Medulla oblongata (tissue), 1 donor: Measurements from ENCODE around the gene PPM1H.

ENCODE experiments used
- DNase-seq: peaks from one replicate; pipeline ENCODE4 v3.0.0-alpha.2; 2015; ENCODE audit errors: extremely low spot score

Gene PPM1H

DNA sequence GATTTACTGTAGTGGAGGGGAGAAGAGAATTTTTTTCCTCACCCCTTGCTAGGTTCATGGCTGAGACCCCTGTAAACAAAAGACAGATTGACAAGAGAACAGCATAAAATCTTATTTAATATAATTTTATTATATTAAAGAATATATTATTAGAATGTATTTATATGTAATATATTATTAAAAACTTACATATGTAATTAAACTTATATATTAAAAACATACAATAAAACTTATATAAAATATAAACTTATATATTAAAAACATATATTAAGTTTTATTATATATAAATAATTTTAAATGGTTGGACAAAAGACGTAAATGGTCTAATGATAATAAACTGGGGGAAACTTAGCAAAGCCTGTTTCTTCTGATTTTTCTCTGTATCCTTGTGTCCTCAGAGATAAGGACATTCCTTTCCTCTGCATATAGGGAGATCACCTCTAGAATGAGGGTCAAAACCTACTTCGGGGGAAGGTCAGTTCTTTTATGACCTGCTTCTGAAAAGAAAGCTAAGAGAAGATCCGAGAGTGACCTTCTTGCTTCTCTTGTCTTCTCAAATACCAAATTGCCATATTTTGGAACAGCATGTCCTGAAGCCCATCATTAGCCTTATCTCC lies 8.9 kb upstream of the PPM1H start:
- no peak for DNase-seq

DNA sequence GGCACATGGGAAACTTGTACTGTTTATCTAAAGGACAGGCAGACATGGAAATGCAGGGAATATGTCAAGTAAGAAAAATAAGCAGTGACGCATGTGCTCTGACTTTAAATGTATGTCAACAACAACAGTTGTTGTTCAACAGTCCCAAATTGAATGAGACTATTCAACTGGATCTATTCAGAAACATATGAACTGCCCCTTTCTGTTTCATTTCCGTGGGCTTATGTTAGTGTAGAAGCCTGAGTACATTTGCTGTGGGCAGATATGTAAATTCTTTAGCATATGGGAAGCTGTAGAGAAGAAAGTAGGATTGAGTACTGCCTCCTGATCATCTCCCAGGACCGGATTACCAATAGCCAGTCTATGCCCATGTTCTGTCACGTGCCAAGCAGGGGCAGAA lies 7.4 kb upstream of the PPM1H start:
- peak; percentile 35 for DNase-seq

DNA sequence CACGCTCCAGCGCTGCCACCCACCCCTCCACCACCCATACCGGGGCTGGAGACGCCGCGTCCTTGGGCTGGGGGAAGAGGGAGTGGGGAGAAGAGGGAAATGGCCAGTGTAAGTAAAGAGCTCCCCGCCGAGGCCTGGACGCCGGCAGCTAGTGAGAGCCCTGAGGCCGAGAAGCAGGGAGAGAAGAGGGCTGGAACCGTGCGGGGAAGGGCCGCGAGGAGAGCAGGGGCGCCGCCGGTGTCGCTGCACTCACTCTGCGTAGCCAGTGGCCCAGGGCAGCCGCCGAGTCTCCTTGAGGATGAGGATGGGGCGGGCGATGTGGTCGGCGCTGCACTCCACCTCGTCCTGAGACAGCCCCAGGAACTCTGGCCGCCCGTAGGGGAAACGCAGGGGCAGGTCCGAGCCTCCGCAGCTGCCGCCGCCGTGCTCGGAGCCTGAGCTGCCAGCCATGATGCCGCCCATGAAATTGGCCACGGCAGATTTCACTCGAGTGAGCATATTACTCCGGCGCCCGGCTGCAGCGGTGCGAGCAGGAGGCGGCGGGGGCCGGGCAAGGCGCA lies 631 bp downstream of the PPM1H start:
- DNase-seq, result peak; percentile 49

DNA sequence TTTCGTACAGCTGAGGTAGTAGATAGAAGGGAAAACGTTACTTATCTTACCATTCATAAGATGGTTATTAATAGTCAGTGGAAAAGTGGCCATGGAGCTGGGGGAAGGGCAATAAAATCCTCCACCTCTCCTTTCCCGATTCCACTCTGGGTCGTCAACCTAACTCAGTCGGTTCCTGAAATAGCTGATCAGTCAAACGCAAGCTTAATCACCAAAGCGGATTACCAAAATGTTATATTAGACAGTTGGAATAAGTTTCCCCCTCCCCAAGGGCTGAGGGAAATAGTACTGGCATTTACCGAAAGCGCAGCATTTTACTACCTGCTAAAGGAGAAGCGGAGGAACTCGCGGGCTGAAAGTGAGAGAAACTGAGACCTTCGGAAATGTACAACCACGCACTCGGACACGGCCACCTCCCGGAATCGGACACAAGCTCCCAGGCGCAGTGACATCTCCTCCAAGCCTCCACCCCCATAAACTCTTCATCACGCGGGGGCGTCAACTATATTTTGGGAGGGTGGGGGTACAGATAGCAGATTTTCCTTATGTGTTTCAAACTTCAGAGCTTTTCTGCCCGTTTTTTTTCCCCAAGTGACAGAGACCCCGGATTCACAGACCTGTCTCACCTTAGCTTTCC lies 1.2 kb downstream of the PPM1H start:
- DNase-seq, result peak; percentile 49

DNA sequence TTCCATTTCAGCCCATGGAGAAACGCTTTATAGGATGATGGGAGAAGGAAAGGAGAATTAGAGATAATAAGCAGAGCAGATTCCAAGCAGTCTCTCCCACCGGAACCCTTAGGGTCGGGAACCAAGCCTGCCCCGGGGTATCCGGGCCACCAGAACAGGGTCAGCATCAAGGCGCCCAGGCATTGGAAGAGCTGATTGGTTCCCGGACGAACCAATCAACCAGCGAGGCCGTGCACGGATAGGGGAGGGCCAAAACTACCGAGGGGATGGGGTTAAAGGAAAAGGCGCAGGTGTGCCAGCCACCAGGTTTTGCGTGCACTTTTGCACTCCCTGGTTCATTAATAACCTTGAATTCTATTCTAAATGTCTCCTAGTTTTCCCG lies 1.7 kb downstream of the PPM1H start:
- peak; percentile 88 for DNase-seq

DNA sequence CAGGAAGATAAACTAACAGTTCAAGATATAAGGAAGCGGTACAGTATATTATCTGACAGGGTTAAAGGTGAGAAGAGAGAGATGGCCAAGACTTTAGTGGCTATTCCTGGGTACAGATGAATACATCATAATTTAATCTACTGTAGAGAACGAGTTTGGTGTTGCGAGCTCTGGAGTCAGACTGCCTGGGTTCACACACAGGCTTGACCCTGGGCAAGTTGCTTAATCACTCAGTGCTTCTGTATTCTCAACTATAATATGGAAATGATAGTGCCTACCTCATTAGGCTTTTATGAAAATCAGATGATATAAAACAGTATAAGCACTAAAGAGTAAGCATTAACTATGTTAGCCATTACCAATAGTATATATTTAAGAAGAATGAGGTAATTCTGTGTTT lies 3.5 kb downstream of the PPM1H start:
- no peak for DNase-seq

- DNase-seq, result no peak
Measured at GRCh38 chr12:62930546-62931425, 4.2 kb downstream of the PPM1H start.

DNA sequence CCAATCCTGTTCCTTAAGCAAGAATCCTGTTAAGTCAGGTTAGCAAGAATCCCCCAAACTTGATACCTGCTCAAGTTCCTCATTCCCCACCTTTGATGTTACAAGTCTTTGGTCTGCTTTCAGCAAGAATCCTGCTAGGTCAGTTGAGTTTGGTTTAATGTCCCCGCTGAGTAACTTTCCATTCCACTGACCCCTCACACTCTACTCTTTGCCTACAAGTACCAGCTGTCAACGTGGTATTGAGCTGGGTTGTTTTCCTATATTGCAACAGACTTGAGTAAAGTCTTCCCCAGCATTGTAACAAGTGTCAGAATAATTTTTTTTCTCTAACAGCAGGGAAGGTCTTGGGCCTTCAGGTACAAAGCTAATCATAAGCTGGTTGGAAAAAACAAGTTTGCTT lies 6.3 kb downstream of the PPM1H start:
- DNase-seq, result no peak

- no peak for DNase-seq
Measured at GRCh38 chr12:62925680-62926079, 9.3 kb downstream of the PPM1H start.

DNA sequence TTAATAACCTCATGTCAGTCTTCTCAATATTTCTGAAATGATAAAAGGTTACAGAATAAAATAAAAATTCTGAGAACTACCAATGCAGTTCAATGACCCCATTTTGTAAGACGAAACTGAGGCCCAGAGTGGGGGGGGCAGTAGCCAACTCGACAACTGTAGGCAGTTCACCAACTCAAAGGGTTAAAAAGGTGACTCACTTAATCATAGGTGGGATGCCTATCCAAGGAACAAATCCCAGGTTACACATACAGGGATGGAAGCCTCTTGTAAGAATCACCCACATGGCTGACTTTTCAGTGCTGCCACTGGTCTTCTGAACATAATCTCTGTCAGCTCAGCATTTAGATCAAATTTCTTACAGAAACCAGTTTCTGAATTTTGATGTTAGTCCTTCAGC lies 10.9 kb downstream of the PPM1H start:
- DNase-seq, result no peak

- DNase-seq, result peak; percentile 77
Measured at GRCh38 chr12:62922539-62922938, 12.4 kb downstream of the PPM1H start.

- DNase-seq, result peak; percentile 60
Measured at GRCh38 chr12:62919838-62920237, 15.1 kb downstream of the PPM1H start.

DNA sequence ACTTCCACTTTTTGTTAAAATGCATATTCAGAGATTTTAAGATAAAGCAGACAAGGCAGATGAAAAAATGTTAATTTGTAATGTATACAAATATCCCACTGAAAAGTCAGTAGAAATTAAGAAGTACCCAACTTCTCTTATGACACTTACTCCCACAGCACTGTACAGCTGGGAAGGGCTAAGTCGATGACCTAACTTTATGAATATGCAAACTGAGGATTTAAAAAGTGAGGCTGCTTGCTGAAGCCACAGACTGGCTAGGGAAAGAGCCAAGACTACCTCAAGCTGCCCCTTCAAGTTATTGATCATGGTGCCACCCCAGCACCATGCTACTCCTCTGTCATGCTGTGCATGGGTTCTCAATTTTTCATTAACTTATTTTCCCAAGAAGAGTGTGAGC lies 17.0 kb downstream of the PPM1H start:
- no peak for DNase-seq

DNA sequence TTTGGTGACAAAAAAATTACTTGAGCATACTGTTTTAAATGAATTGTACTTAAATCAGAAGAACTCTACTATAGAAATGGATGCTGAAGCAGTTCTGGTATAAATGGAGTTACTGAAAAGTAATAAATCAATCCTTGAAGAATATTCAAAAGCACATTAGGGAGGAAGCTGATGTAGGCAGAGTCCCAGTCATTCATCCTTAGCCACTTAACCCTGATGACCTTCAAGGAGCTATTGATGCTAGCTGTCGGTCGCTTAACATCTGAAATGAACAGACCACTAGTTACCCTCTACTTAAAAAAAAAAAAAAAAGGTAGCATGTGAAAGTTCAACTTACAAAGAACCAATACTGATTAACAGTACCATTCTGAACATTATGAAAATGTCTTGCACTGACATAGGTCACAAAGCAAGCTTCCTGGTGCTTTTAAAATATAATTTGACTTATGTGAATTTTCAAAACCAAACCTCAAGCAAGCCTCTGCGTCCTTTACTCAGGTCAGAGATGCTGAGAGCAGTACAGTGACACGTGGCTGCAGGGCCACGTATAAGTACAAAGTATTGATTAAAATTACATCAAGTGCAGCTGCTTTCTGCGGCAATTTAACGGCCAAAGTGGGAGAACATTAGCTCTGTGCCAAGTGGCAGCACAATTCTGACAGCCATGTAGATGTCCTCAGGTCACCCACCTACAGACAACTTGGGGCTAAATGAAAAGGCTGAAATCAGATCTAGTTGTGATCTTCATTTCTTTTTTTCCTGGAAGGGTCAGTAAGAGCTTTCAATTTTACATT lies 18.1 kb downstream of the PPM1H start:
- DNase-seq, result no peak

DNA sequence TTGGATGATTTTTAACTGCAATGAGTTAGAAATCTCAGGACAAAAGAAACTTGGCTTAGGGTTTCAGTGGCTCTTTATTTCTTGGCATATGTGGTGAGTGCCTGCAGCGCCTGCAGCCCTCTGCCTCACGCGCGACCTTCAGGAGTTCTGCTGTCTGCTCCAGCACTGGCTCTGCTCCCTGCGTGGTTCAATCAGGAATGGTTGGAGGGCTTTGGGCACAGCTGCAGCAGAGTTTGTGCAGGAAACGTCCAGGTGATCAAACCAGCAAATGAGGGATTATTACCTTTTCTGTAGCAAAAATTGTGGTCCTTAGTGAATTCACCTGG lies 19.8 kb downstream of the PPM1H start:
- no peak for DNase-seq

- no peak for DNase-seq
Measured at GRCh38 chr12:62914443-62915203, 20.3 kb downstream of the PPM1H start.

GRCh38 chr12:62913380-62913779 lies 21.6 kb downstream of the PPM1H start:
- DNase-seq, result no peak

- DNase-seq, result no peak
Measured at GRCh38 chr12:62912644-62913043, 22.3 kb downstream of the PPM1H start.

- no peak for DNase-seq
Measured at GRCh38 chr12:62911286-62911685, 23.7 kb downstream of the PPM1H start.

DNA sequence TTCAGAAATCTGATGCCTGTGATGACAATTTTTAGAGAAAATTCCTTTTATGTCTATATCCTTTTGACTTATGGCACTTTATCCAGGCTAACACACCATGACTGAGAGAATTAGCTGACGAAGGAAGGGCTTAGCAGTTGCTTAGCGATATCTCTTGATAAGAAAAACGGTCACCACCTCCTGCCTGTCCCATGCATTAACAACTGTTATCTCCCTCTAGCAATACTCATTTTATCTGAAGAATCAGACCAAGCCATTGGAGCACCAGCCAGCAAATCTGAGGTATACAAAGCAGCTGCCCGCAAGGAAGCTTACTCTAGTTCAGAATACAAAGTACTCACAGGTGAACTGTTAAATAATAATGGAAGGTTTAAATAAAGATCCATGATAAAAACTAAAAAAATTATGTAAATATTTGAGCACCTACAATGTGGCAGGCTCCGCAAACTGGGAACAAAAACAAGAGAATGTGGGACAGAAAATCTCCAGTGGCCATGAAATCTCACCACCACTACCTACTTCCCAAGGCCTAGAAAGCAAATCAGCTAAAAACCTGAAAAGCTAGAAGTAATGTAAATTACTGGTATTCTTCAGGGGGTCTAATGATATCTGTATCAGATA lies 24.3 kb downstream of the PPM1H start:
- no peak for DNase-seq

DNA sequence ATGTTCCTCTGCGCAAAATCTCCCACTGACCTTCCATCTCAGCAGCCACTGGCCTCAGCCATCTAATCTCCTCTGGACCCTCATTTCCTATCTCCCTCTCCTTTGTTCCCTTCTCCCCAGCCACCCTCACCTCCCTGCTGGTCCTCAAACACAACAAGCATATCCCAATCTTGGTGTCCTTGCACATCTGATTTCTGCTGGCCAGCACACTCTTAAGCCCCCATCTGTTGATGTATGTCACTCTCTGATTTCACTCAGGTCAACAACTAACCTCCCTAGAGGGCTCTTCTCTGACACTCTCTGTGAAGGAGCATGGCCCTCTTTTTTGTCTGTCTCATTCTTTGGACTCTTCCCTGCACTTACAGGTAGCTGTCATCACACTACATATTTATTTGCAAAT lies 25.6 kb downstream of the PPM1H start:
- no peak for DNase-seq
